ENCODE data around the gene STAG2. TPM values are rescaled to one million over a fixed set of nuclear protein-coding genes. Genes with fewer than 3 reads are reported as not detected.
A peak's percentile ranks its signal among the peaks of the same experiment; 100 is the strongest.

STAG2 gene
- total RNA-seq, 2 donors from 2014 or later = 73.7 to 130 TPM

GRCh38 chrX:123976706-123977316 is 15.3 kb downstream of the STAG2 start:
- WGBS, 2 experiments (ENCODE audit: insufficient coverage in 1 of 2, insufficient read length in 1 of 2) = no CpG with 5 or more reads among the region's 1 CpG
- Mint-ChIP-seq H3K36me3 (ENCODE audit: low read depth) (peaks cover 5% of the 10 kb centered on the region), H3K27me3 (ENCODE audit: insufficient read depth) (no peaks in the 10 kb centered on the region), H3K27ac (no peak overlapping the region), H3K9me3 (peaks cover 2% of the 10 kb centered on the region), H3K4me3 (no peak overlapping the region), H3K4me1 (peaks cover 8% of the 10 kb centered on the region)
- Histone ChIP-seq H3K4me3 (ENCODE audit: low read length) (no peak overlapping the region), H3K27me3 (ENCODE audit: control insufficient read depth, insufficient read depth, low read length, poor library complexity, severe bottlenecking) (no peaks in the 10 kb centered on the region), H3K36me3 (ENCODE audit: control insufficient read depth, insufficient read depth, low read length) (no peaks in the 10 kb centered on the region), H3K9me3 (ENCODE audit: control insufficient read depth, low read length) (no peaks in the 10 kb centered on the region), H3K27ac (ENCODE audit: low read depth, low read length) (no peak overlapping the region), H3K4me1 (ENCODE audit: control insufficient read depth, insufficient read depth, low read length) (no peaks in the 10 kb centered on the region), H3K9ac (ENCODE audit: extremely low read depth, low read length, poor library complexity, severe bottlenecking) (no peak overlapping the region)
- TF ChIP-seq CTCF (conservative IDR thresholded peaks at IDR 0.05) = peak; percentile 39
- no peak for DNase-seq

- DNase-seq = no peak
- no peaks in the 10 kb centered on the region for H3K27me3 Mint-ChIP-seq (ENCODE audit: insufficient read depth)
- H3K4me1 Mint-ChIP-seq = peaks cover 21% of the 10 kb centered on the region
- no peak overlapping the region for H3K27ac ChIP-seq (ENCODE audit: low read depth, low read length)
- H3K4me3 Mint-ChIP-seq = no peak overlapping the region
- no peak overlapping the region for H3K4me3 ChIP-seq (ENCODE audit: low read length)
- peaks cover 4% of the 10 kb centered on the region for H3K36me3 Mint-ChIP-seq (ENCODE audit: low read depth)
- H3K36me3 ChIP-seq (ENCODE audit: control insufficient read depth, insufficient read depth, low read length) = no peaks in the 10 kb centered on the region
- H3K9me3 ChIP-seq (ENCODE audit: control insufficient read depth, low read length) = no peaks in the 10 kb centered on the region
- no peaks in the 10 kb centered on the region for H3K4me1 ChIP-seq (ENCODE audit: control insufficient read depth, insufficient read depth, low read length)
- no peak for TF ChIP-seq CTCF (conservative IDR thresholded peaks at IDR 0.05)
- no peak overlapping the region for H3K27ac Mint-ChIP-seq
- no peak overlapping the region for H3K9ac ChIP-seq (ENCODE audit: extremely low read depth, low read length, poor library complexity, severe bottlenecking)
- no peaks in the 10 kb centered on the region for H3K27me3 ChIP-seq (ENCODE audit: control insufficient read depth, insufficient read depth, low read length, poor library complexity, severe bottlenecking)
- 69% methylated on average over 1 of the region's 3 CpGs; no CpG with 5 or more reads in 1 of the 2 experiments for WGBS, 2 experiments (ENCODE audit: insufficient coverage in 1 of 2, insufficient read length in 1 of 2)
- peaks cover 2% of the 10 kb centered on the region for H3K9me3 Mint-ChIP-seq
Observed at GRCh38 chrX:123983240-123983639, 21.7 kb downstream of the STAG2 start.

GRCh38 chrX:123986377-123986776 is 24.9 kb downstream of the STAG2 start:
- Histone ChIP-seq H3K9ac (ENCODE audit: extremely low read depth, low read length, poor library complexity, severe bottlenecking) (no peak overlapping the region), H3K27me3 (ENCODE audit: control insufficient read depth, insufficient read depth, low read length, poor library complexity, severe bottlenecking) (no peaks in the 10 kb centered on the region), H3K4me3 (ENCODE audit: low read length) (no peak overlapping the region), H3K9me3 (ENCODE audit: control insufficient read depth, low read length) (no peaks in the 10 kb centered on the region), H3K36me3 (ENCODE audit: control insufficient read depth, insufficient read depth, low read length) (no peaks in the 10 kb centered on the region), H3K4me1 (ENCODE audit: control insufficient read depth, insufficient read depth, low read length) (no peaks in the 10 kb centered on the region), H3K27ac (ENCODE audit: low read depth, low read length) (no peak overlapping the region)
- peaks cover 2% of the 10 kb centered on the region for H3K9me3 Mint-ChIP-seq
- no peak overlapping the region for H3K27ac Mint-ChIP-seq
- no peak for DNase-seq
- no peak for TF ChIP-seq CTCF (conservative IDR thresholded peaks at IDR 0.05)
- H3K4me3 Mint-ChIP-seq = no peak overlapping the region
- peaks cover 9% of the 10 kb centered on the region for H3K36me3 Mint-ChIP-seq (ENCODE audit: low read depth)
- 88% methylated on average over 1 of the region's 2 CpGs; no CpG with 5 or more reads in 1 of the 2 experiments for WGBS, 2 experiments (ENCODE audit: insufficient coverage in 1 of 2, insufficient read length in 1 of 2)
- H3K4me1 Mint-ChIP-seq = peaks cover 21% of the 10 kb centered on the region
- no peaks in the 10 kb centered on the region for H3K27me3 Mint-ChIP-seq (ENCODE audit: insufficient read depth)
